Activated T-cell treated with anti-CD3 and anti-CD28 coated beads, Interleukin-2, amount 50 U/mL, for 1 hour (primary cell): ENCODE measurements around the gene ZNF668.
A peak's percentile ranks its signal among the peaks of the same experiment; 100 is the strongest.
"Not testable (repeated sequence)": the region's sequence is repeated elsewhere in the genome, so short reads cannot be mapped to it uniquely, and the experiment has no call there.

Experiments used
- DNase-seq: peaks from one replicate; pipeline ENCODE4 v3.0.0-alpha.2; 2020

The ZNF668 gene

DNA sequence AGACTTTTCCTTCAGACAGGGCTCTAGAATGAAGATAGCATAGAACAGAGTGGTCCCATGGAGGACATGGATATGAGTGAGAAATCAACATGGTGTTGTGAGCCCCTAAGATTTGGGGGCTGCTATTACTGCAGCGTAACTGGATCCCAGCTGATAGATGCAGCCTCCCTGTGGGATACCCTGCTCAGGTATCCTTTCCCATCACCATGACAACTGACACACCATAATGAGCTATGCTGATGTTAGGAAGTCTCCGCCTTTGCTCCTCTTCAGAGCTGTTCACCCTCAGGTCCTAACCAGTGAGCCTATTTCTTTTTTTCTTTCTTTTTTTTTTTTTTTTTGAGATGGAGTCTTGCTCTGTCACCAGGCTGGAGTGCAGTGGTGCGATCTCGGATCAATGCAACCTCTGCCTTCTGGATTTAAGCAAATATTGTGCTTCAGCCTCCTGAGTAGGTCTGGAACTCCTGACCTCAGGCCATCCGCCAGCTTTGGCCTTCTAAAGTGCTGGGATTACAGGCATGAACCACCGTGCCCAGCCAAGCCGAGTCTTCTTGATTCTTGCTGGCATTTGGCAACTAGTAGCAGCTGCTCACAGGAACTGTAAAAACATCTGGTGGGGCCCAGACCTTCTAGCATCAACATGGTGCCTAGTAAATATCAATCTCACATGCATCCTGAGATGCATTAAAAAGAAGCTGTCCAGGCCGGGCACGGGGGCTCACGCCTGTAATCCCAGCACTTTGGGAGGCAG, 23.6 kb downstream of the ZNF668 start:
- DNase-seq: no peak

DNA sequence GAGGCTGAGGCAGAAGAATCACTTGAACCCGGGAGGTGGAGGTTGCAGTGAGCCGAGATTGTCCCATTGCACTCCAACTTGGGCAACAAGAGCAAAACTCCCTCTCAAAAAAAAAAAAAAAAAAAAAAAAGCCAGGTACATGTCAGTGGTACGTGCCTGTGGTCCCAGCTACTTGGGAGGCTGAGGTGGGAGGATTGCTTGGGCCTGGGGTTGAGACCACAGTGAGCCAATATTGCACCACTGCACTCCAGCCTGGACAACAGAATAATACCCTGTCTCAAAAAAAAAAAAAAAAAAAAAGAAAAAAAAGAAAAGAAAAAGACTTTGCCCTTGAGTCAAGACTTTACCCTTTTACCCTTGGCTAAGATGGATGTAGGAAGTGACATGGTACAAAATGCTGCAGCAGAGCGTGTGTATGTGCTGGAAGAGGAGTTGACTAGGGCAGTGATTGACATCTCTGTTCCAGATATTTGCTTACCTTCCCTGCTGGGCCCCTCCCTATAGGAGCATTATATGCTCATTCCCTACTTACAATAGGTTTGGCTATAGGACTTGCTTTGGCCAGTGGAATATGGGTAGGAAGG, 30.1 kb downstream of the ZNF668 start:
- no peak for DNase-seq

DNA sequence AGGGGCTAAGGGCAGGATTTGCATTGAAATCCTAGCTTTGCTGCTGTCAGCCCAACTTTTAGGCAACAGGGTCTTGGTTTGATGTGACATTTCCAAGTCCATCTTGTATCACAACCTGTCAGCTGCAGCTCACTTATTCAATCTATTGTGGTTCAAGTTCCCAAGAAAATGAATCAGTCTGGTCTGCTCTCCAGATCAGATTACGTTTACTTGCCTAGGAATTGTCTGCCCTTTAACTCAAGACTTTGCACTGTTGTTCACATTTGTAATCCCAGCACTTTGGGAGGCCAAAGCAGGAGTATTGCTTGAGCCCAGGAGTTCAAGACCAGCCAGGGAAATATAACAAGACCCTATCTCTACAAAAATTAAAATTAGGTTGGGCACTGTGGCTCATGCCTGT, 30.7 kb downstream of the ZNF668 start:
- no peak for DNase-seq

DNA sequence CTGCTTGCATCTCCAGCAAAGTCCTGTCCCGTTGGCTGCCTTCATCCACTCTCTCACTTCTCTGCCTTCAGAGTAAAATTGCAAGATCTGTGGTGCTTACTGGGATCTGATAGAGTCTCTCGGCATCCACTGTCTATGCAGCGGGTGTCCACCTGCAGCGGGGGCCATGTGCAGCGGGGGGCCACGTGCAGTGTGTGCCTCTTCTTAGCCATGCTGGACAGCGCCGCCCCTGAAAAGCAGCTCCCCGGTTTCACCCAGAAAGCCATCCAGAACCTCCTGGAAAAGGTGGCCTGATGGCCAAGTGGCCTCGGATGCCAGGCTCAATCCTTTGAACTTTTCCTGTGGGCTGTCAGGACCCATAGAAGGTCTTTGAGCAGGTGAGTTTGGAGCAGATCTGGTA, 31.2 kb downstream of the ZNF668 start:
- DNase-seq: no peak

DNA sequence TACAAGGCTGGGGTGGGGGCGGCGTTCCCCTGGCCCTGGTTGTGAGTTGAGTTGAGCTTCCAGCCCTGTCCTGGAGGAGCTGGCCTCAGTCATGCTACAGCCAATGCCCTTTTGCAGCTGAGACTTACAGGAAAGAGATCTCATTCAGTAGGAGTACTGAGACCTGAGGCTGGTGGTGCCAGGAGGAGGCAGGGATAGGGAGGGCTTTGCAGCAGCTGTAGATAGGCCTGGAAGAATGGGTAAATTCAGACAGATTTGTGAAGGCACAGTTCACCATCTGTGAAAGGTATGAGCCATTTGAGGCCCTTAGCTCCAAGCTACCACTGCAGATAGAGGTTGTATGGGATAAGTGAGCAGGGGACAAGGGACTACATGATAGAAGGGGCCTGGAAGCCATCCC, 35.0 kb downstream of the ZNF668 start:
- DNase-seq: no peak

DNA sequence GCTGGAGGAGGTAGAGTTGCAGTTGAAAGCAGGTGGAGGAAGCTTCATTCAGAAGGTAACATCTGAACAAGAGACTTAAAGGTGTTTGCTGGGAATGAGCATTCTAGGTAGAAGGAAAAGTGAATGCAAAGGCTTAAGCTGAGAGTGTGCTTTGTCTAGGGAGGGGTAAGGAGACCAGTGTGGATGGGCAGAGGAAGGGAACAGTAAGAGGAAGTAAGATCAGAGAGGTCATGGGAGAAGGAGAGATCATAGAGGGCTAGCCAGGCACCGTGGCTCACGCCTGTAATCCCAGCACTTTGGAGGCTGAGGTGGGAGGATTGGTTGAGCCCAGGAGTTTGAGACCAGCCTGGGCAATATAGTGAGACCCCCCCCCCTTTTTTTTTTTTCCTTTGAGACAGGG, 37.3 kb downstream of the ZNF668 start:
- DNase-seq: no peak

DNA sequence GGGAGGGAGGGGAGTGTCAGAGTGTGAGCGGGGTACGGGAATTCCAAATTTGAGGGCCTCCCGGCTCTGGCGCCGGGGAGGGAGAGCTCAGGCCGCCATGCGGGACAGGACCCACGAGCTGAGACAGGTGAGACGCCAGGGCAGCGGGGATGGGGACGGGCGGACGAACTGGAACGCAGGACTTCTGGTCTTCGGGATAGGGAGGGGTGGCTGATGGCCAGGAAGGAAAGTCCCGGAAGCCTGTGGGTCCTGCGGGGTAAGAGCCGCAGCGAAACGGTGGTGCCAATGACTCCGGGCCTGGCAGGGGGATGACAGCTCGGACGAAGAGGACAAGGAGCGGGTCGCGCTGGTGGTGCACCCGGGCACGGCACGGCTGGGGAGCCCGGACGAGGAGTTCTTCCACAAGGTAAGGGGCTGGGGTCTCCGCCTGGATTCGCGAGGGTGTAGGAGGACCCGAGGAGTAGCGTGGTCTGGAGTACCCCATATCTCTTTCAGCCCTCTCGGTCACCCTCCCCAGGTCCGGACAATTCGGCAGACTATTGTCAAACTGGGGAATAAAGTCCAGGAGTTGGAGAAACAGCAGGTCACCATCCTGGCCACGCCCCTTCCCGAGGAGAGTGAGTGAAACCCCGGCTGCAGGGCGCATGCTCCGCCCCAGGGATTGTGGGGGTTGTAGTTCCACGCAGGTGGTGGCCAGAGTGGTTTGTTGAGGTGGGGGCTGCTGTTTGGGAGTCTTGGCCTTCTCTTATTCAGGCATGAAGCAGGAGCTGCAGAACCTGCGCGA, 40.1 kb downstream of the ZNF668 start:
- peak; percentile 86 for DNase-seq

DNA sequence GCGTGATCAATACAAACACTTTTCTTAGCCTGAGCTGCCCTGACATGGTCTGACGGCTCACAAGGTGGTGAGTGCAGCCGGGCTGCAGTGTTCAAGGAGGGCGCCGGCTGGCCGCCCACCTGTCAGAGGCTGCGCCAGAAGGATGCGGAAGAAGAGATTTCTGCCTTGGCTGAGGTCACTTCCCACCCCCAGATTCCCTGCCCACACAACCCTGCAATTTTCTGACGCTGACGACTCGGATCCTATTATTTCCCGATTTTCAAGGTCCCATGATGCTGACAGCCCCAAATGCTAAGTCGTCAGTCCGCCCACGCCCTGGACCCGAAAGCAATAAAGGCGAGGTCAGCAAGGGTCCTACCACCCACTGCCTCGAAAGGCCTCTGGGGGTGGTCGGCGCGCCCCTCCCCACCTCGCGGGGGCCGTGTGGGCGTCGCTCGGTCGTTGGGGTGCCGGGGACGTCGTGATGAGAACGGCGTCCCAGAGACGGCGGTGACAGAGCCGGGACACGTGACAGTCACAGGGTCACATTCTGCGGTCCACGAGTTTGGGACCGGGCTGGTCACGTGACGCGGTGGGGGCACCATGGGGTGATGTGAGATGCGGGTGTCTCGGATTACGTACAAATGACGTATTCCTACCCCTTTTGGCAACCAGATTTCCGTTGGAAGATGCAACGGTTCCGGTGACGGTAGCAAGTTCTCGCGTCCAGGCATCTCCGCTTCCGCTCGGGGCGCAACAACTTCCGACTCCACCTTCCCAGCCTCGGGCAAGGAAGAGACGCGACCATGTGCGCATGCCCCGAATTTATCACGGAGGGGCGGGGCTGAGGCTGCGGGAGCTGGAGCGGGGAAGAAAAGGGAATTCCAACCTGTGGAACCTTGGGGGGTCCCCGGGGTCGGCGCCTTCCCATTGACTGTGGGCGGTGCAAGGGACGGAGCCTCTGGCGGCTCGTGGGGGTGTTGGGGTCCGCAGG, 41.0 kb downstream of the ZNF668 start, which contains the start of gene STX4:
Gene STX4, plus strand, starts transcription at position 823 of the 973 bp plus-strand sequence. CDS start 248 bp downstream, outside the sequence.
- DNase-seq: peak; percentile 94

DNA sequence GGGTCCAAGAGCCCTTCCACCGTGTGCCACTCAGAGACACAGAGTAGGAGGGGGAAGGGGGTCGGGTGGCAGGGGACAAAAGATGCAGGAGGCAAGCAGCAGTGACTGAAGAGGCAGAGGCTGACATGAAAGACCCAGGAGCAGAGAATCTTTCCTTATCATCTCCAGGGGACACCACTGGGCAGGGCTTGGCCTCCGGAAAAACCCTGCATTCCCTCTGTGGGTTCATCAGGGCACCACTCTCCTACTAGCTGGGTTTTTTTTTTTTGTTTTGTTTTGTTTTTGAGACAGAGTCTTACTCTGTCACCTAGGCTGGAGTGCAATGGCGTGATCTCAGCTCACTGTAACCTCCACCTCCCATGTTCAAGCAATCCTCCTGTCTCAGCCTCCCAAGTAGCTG, 42.8 kb downstream of the ZNF668 start:
- no peak for DNase-seq

DNA sequence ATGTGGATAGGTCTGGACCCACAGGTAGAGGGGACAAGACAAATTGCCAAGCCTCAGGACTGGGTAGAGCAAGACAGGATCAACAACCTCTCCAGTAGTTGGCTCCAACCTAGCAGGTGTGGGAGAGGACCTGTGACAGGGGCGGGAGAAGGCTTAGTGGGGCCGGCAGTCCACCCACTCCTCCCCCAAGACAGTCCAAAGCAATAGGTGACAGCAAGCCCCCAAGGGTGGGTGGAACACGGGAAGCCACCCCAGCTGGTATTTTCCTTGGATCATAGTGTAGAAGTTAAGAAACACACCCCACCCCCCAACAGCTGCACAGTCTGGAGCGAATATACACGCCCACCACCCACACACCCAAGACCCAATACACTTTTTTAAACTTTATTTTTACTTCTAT, 44.8 kb downstream of the ZNF668 start:
- DNase-seq: no peak

DNA sequence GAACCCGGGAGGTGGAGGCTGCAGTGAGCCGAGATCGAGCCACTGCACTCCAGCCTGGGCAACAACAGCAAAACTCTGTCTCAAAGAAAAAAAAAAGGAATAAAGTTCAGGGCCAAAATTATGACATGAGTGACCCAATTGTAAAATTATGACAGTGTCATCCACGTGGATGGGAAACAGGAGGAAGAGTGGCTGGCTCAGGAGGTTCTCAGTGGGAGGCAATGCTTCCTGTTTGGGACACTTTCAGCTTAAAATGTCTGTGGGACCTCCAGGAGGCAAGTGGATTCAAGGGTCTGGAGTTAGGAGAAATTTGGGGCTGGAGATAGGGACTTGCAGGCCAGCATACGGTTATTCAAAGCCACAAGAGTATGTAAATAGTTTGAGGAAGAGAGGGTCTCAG, 48.7 kb downstream of the ZNF668 start:
- DNase-seq: no peak

DNA sequence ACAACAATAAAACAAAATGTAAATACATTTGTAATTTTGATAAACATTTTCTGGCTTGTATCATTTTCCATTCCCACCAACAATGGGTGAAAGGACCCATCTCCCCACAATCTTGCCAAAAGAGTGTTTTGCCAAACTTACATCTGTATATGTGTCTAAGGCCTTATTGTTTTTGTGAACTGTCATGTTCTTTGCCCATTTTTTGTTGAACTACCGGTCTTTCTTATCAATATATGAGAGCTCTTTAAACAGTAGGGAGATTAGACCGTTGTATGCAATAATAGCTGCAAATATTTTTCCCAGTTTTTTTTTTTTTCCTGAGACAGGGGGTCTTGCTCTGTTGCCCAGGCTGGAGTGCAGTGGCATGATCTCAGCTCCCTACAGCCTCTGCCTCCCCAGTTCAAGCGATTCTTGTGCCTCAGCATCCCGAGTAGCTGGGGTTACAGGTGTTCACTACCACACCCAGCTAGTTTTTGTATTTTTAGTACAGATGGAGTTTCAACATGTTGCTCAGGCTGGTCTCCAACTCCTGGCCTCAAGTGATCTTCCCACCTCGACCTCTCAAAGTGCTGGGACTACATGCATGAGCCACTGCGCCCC, 50.3 kb downstream of the ZNF668 start:
- DNase-seq: no peak

DNA sequence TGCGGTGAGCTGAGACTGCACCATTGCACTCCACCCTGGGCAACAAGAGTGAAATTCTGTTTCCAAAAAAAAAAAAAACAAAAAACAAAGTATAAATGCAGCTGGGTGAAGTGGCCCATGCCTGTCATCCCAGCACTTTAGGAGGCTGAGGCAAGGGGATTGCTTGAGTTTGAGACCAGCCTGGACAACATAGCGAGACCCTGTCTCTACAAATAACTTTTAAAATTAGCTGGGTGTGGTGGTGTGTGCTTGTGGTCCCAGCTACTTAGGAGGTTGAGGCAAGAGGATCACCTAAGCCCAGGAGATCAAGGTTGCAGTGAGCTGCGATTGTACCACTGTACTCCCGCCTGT, 50.8 kb downstream of the ZNF668 start:
- DNase-seq: no peak

DNA sequence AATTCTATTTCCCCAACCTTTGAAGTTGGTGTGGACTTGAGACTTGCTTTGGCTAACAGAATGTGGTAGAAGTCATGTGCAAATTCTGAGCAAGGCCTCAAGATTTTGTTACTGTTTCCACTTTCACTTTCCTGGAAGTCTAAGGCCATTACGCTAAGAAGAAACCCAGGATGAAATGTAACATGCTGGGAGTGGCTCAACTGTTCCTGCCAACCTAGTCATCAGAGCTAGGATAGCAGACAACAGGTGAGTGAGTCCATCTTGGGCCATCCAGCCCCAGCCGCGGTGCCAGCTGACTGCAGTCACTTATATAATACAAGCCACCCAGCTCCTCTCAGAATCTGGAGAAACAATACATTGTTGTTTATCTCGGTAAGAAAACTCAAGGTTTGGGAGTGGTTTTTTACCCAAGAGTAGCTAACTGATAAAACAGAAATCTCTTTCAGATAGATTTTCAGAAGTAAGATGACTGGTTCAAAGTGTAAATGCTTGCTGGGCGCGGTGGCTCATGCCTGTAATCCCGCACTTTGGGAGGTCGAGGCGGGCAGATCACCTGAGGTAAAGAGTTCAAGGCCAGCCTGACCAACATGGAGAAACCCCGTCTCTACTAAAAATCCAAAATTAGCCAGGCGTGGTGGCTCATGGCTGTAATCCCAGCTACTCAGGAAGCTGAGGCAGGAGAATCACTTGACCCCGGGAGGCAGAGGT, 51.3 kb downstream of the ZNF668 start:
- no peak for DNase-seq

DNA sequence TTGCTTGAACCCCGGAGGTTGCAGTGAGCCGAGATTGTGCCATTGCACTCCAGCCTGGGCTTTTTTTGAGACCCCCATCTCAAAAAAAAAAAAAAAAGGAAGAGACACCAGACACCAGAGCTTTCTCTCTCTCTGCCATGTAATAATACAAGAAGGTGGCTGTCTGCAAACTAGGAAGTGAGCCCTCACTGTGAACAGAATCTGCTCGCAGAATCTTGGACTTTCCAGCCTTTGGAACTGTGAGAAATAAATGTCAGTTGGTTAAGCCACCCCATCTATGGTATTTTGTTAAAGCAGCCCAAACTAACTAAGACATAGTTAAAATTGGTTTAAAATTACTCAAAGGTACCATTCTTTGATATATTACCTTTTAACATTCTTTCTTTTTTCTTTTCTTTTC, 53.5 kb downstream of the ZNF668 start:
- DNase-seq: no peak

DNA sequence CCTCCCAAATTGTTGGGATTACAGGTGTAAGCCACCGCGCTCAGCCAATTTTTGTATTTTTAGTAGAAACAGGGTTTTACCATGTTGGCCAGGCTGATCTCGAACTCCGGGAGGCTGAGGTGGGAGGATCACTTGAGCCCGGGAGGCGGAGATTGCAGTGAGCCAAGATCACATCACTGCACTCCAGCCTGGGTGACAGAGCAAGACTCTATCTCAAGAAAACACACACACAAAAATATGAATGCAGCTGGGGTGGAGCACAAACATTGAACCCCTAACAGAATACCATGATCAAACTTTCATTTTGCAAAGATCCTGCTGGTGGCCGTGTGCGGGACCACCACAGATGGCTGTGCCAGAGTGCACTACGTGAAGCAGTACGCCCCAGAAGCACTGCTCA, 56.3 kb downstream of the ZNF668 start:
- not testable (repeated sequence) for DNase-seq

DNA sequence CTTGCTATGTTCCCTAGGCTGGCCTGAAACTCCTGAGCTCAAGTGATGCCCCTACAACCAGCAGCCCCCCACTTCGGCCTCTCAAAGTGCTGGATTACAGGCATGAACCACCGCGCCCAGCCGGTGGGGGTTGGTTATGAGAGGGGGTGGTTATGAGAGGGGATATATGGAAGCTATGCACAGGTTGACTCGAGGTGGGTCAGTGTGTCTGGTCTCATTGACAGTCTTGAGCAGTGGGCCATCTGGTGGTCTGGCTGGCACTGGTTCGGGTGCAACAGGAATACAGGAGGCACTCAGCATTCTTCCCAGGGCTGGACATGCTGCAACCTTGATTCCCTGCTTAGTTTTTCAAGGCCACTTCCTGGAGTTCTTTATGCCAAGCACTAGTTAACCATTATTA, 58.0 kb downstream of the ZNF668 start:
- DNase-seq: no peak

DNA sequence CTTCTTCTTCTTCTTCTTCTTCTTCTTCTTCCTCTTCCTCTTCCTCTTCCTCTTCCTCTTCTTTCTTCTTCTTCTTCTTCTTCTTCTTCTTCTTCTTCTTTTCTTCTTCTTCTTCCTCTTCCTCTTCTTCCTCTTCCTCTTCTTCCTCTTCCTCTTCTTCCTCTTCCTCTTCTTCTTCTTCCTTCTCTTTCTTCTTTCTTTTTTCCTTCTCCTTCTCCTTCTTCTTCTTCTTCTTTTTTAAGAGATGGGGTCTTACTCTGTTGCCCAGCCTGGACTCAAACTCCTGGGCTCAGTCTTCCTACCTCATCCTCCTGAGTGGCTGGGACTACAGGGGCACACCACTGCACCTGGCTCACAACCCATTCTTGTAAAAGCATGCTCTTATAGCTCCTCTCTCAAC, 60.7 kb downstream of the ZNF668 start:
- DNase-seq: not testable (repeated sequence)

DNA sequence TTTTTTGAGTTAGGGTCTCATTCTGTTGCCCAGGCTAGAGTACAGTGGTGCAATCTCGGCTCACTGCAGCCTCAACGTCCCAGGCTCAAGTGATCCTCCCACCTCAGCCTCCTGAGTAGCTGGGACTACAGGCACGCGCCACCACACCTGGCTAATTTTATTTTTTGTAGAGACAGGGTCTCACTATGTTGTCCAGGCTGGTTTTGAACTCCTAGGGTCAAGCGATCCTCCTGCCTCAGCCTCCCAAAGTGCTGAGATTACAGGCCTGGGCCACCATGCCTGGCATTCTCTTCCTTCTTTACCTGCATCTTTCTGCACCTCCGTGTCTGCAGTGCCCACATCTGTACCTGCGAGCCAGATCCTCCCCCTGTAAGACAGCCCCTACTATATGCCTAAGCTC, 62.2 kb downstream of the ZNF668 start:
- not testable (repeated sequence) for DNase-seq
